Activated naive CD8-positive, alpha-beta T cell (primary cell): ENCODE data around the gene INPPL1.

ENCODE experiments used
- H3K27ac Mint-ChIP-seq: one replicate; pipeline ENCODE4 v1.8.0; 2021; ENCODE audit warnings: mixed read lengths
- H3K27me3 Mint-ChIP-seq: one replicate; pipeline ENCODE4 v1.8.0; 2021; ENCODE audit warnings: mixed read lengths
- H3K36me3 Mint-ChIP-seq: one replicate; pipeline ENCODE4 v1.8.0; 2021; ENCODE audit warnings: mixed read lengths
- H3K4me1 Mint-ChIP-seq: one replicate; pipeline ENCODE4 v1.8.0; 2021; ENCODE audit warnings: low read depth, mixed read lengths
- H3K4me3 Mint-ChIP-seq: one replicate; pipeline ENCODE4 v1.8.0; 2021; ENCODE audit warnings: mild to moderate bottlenecking, mixed read lengths
- H3K9me3 Mint-ChIP-seq: one replicate; pipeline ENCODE4 v1.8.0; 2021; ENCODE audit warnings: low read depth, mixed read lengths

INPPL1 gene

DNA sequence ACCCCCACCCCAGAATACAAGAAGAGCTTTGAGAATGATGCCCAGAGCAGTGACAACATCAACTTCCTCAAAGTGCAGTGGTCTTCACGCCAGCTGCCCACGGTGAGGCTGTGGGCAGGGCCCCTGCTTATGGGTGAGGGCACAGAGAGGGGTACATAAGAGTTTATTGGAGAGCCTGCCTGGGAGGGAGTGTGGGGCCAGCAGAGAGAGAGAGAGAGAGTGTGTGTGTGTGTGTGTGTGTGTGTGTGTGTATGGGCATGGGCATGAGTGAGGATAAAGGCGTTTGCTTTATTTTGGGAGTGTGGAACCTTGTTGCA, 9.9 kb downstream of the INPPL1 start:
- H3K36me3 Mint-ChIP-seq = no peaks in the 10 kb centered on the region
- H3K27ac Mint-ChIP-seq = peak overlapping the region; percentile 41
- peaks cover 2% of the 10 kb centered on the region for H3K27me3 Mint-ChIP-seq
- H3K4me3 Mint-ChIP-seq = no peak overlapping the region
- H3K4me1 Mint-ChIP-seq = peaks cover 9% of the 10 kb centered on the region
- H3K9me3 Mint-ChIP-seq = no peaks in the 10 kb centered on the region

DNA sequence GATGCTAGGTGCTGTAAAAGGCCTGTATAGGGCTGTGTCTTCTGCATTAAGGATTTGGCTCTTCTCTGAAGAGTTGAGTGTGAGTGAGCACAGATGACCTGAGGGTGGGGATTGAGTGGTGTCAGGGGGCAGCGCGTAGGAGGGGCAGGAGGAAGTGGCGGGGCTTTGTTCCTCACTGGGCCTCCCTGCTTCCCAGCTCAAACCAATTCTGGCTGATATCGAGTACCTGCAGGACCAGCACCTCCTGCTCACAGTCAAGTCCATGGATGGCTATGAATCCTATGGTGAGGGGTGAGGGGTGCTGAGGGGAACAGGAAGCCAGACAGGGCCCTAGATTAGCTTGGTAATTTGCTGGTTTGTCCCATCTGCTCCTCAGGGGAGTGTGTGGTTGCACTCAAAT, 10.4 kb downstream of the INPPL1 start:
- Mint-ChIP-seq H3K27ac (no peak overlapping the region), H3K4me3 (no peak overlapping the region), H3K4me1 (peaks cover 9% of the 10 kb centered on the region), H3K27me3 (peaks cover 2% of the 10 kb centered on the region), H3K36me3 (no peaks in the 10 kb centered on the region), H3K9me3 (no peaks in the 10 kb centered on the region)

DNA sequence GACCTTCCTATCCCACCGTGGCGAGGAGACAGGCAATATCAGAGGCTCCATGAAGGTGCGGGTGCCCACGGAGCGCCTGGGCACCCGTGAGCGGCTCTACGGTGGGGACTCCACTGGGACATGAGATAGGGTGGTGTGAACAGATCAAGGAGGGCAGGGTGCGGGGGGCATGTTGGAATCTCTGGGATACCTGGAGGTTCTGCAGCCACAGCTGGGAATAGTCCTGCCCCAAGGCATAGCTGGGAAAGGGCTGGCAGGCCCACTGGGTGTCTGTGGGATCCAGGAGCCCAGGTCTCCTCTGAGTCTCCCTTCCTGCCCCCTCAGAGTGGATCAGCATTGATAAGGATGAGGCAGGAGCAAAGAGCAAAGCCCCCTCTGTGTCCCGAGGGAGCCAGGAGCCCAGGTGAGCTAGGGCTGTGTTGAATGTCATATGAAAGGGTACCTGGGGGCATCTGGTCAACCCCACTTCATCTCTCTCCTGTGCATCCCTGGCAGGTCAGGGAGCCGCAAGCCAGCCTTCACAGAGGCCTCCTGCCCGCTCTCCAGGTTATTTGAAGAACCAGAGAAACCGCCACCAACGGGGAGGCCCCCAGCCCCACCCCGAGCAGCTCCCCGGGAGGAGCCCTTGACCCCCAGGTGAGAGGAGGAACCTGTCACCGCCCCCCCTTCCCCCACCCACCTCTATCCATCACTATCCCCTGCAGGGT, 10.9 kb downstream of the INPPL1 start:
- H3K27me3 Mint-ChIP-seq = peaks cover 5% of the 10 kb centered on the region
- peaks cover 12% of the 10 kb centered on the region for H3K4me1 Mint-ChIP-seq
- H3K36me3 Mint-ChIP-seq = no peaks in the 10 kb centered on the region
- no peak overlapping the region for H3K27ac Mint-ChIP-seq
- H3K4me3 Mint-ChIP-seq = no peak overlapping the region
- no peaks in the 10 kb centered on the region for H3K9me3 Mint-ChIP-seq

- Mint-ChIP-seq H3K27ac (no peak overlapping the region), H3K9me3 (no peaks in the 10 kb centered on the region), H3K4me3 (no peak overlapping the region), H3K36me3 (no peaks in the 10 kb centered on the region), H3K27me3 (peaks cover 8% of the 10 kb centered on the region), H3K4me1 (peaks cover 17% of the 10 kb centered on the region)
Measured at GRCh38 chr11:72236083-72236697, 11.6 kb downstream of the INPPL1 start.

DNA sequence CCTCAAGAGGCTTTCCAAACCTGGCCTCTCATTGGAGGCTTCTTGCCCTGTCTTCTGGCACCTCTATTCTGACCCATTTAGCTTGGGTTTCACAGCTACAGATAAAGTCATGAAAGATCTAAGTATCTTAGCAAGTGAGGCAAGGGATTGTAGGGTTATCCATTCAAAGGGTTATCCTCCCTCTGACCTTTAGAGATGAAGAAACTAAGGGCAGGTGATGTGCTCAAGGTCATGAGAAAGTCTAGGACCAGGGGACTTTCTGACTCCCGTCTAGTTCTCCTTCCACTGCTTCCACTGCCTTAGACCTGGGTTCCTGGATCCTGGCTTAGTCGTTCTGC, 12.2 kb downstream of the INPPL1 start:
- Mint-ChIP-seq H3K27ac (no peak overlapping the region), H3K36me3 (no peaks in the 10 kb centered on the region), H3K27me3 (peaks cover 11% of the 10 kb centered on the region), H3K9me3 (no peaks in the 10 kb centered on the region), H3K4me1 (peaks cover 20% of the 10 kb centered on the region), H3K4me3 (no peak overlapping the region)

GRCh38 chr11:72237112-72237931, 12.8 kb downstream of the INPPL1 start:
- H3K27ac Mint-ChIP-seq = no peak overlapping the region
- H3K4me1 Mint-ChIP-seq = peaks cover 26% of the 10 kb centered on the region
- H3K27me3 Mint-ChIP-seq = peaks cover 17% of the 10 kb centered on the region
- H3K36me3 Mint-ChIP-seq = peaks cover 2% of the 10 kb centered on the region
- no peak overlapping the region for H3K4me3 Mint-ChIP-seq
- H3K9me3 Mint-ChIP-seq = no peaks in the 10 kb centered on the region

DNA sequence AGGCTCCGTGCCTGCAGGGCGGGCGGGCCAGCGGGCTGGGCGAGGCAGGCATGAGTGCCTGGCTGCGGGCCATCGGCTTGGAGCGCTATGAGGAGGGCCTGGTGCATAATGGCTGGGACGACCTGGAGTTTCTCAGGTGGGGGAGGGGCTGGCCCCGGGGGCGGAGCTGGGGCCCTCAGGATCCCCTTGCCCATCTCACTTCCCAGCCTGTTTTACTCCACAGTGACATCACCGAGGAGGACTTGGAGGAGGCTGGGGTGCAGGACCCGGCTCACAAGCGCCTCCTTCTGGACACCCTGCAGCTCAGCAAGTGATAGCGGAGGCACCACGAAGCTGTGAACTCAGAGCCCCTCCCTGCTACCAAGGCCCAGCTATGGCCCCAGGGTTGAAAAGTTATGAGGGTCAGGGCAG, 13.5 kb downstream of the INPPL1 start:
- H3K27me3 Mint-ChIP-seq = peaks cover 22% of the 10 kb centered on the region
- peaks cover 2% of the 10 kb centered on the region for H3K36me3 Mint-ChIP-seq
- peaks cover 28% of the 10 kb centered on the region for H3K4me1 Mint-ChIP-seq
- H3K4me3 Mint-ChIP-seq = no peak overlapping the region
- H3K9me3 Mint-ChIP-seq = no peaks in the 10 kb centered on the region
- H3K27ac Mint-ChIP-seq = no peak overlapping the region

- H3K9me3 Mint-ChIP-seq = no peaks in the 10 kb centered on the region
- H3K4me3 Mint-ChIP-seq = no peak overlapping the region
- no peak overlapping the region for H3K27ac Mint-ChIP-seq
- H3K27me3 Mint-ChIP-seq = peaks cover 27% of the 10 kb centered on the region
- peaks cover 2% of the 10 kb centered on the region for H3K36me3 Mint-ChIP-seq
- H3K4me1 Mint-ChIP-seq = peaks cover 32% of the 10 kb centered on the region
Measured at GRCh38 chr11:72238492-72239312, 14.1 kb downstream of the INPPL1 start.

GRCh38 chr11:72239313-72239848, 14.8 kb downstream of the INPPL1 start:
- peaks cover 2% of the 10 kb centered on the region for H3K36me3 Mint-ChIP-seq
- H3K9me3 Mint-ChIP-seq = no peaks in the 10 kb centered on the region
- peak overlapping the region; percentile 79 for H3K4me3 Mint-ChIP-seq
- peaks cover 29% of the 10 kb centered on the region for H3K4me1 Mint-ChIP-seq
- H3K27me3 Mint-ChIP-seq = peaks cover 27% of the 10 kb centered on the region
- no peak overlapping the region for H3K27ac Mint-ChIP-seq

- H3K4me3 Mint-ChIP-seq = peak overlapping the region; percentile 82
- peaks cover 33% of the 10 kb centered on the region for H3K4me1 Mint-ChIP-seq
- no peaks in the 10 kb centered on the region for H3K9me3 Mint-ChIP-seq
- H3K36me3 Mint-ChIP-seq = peaks cover 2% of the 10 kb centered on the region
- H3K27ac Mint-ChIP-seq = no peak overlapping the region
- peaks cover 32% of the 10 kb centered on the region for H3K27me3 Mint-ChIP-seq
Measured at GRCh38 chr11:72239849-72240460, 15.4 kb downstream of the INPPL1 start.

DNA sequence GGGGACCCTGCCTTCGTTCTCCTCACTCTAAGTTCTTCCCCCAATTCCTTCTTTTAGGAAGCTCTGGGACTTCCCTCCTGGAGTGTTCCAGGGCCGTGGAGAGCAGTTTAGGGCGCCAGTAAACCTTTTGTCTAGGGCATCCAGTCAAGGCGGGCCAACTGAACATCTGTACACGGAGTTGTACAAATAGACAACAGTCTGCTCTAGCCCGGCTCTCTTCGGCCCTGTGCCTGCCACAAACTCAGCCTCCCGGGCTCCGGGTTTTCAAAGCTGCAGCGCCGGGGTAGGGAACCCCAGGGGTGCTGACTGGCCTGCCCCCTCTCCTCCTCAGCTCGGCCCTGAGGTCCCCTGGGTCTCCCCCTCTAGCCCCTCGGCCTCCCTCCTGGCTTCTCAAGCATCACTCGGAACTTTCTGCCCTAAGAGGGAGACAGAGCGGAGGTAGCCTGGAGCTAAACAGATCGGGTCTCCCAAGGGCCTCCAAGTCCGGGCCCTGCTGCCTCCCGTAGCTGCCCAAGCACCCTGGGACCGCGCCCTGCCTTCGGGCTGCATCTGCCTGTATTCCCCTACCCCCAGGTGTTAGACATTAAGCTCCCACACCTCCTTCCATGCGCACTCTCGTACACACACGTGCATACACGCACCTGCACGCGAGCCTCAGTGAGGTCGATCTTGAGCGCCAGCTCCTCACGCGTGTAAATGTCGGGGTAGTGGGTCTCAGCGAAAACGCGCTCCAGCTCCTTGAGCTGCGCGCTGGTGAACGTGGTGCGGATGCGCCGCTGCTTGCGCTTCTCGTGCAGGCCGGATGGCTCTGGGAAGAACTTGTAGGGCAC, 16.1 kb downstream of the INPPL1 start:
- Mint-ChIP-seq H3K36me3 (peaks cover 2% of the 10 kb centered on the region), H3K27ac (no peak overlapping the region), H3K9me3 (no peaks in the 10 kb centered on the region), H3K4me3 (peak overlapping the region; percentile 82), H3K4me1 (peaks cover 33% of the 10 kb centered on the region), H3K27me3 (peaks cover 32% of the 10 kb centered on the region)

DNA sequence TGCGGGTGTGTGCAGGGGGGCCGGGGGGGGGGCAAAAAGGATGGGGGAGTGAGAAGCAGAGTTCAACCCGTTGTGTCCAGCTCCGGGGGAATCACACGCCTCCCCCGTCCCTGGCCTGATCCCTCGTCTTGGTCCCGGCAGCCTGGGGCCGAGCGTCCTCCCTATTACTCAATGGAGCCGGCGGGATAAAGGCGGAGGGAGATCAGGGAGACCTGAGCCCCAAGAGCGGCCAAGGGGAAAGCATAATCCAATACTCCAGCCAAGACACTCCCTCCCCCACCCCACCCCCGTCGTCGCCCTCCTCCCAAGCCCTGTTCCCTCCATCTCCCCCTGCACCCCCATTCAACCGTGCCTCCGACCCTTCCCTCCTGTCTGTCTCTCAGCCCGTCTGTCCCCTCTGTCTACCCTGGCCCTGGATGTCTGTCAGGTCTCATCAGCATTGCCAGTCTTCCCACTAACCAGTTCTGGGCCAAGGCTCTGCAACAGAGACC, 16.8 kb downstream of the INPPL1 start:
- H3K36me3 Mint-ChIP-seq = peaks cover 2% of the 10 kb centered on the region
- H3K27me3 Mint-ChIP-seq = peaks cover 32% of the 10 kb centered on the region
- no peaks in the 10 kb centered on the region for H3K9me3 Mint-ChIP-seq
- peaks cover 33% of the 10 kb centered on the region for H3K4me1 Mint-ChIP-seq
- peak overlapping the region; percentile 38 for H3K4me3 Mint-ChIP-seq
- H3K27ac Mint-ChIP-seq = no peak overlapping the region

- Mint-ChIP-seq H3K27ac (no peak overlapping the region), H3K4me1 (peaks cover 33% of the 10 kb centered on the region), H3K36me3 (peaks cover 2% of the 10 kb centered on the region), H3K27me3 (peaks cover 32% of the 10 kb centered on the region), H3K4me3 (peak overlapping the region; percentile 21), H3K9me3 (no peaks in the 10 kb centered on the region)
Measured at GRCh38 chr11:72242141-72242540, 17.6 kb downstream of the INPPL1 start.
